HEK293 (cell line): ENCODE results near the gene WWOX.

Experiments
- CTCF ChIA-PET: fragments of 350-600 bp; formaldehyde crosslinking; extraction: SDS; loops from one replicate; lab custom pipeline; 2021; ENCODE audit warnings: antibody characterized with exemption; lab: Yijun Ruan, JAX
- POLR2A ChIA-PET: fragments of 300-600 bp; formaldehyde crosslinking; extraction: SDS; loops from one replicate; lab custom pipeline; 2020; ENCODE audit warnings: antibody characterized with exemption, inconsistent platforms; lab: Yijun Ruan, JAX
- H3K27ac ChIP-seq: fragments of 200-500 bp; sonication (Bioruptor generic); 2 replicates; pipeline ENCODE4 v1.5.1; 2014; ENCODE audit warnings: low read depth, low read length, control low read depth, inconsistent platforms; ENCODE audit errors: extremely low read depth
- H3K36me3 ChIP-seq, 2 experiments: fragments of 200-500 bp in 1 of 2; sonication (Bioruptor generic) in 1 of 2; 1 replicate in 1 of 2; 2 replicates in 1 of 2; pipeline ENCODE4 v1.5.1; 2014 to 2017; ENCODE audit warnings: inconsistent platforms in 2 of 2, low read length in 2 of 2; ENCODE audit not compliant: control insufficient read depth in 2 of 2, insufficient read depth in 1 of 2
- H3K4me1 ChIP-seq: fragments of 200-500 bp; sonication (Bioruptor generic); 2 replicates; pipeline ENCODE4 v1.5.1; 2014; ENCODE audit warnings: mild to moderate bottlenecking, low read length, inconsistent platforms; ENCODE audit not compliant: control insufficient read depth, insufficient read depth
- H3K4me3 ChIP-seq: 2 replicates; pipeline ENCODE4 v1.5.1; 2011; ENCODE audit warnings: low read depth, mild to moderate bottlenecking, control low read depth, low read length, moderate library complexity
- H3K9me3 ChIP-seq: fragments of 200-500 bp; sonication (Bioruptor generic); 2 replicates; pipeline ENCODE4 v1.5.1; 2014; ENCODE audit warnings: low read depth, low read length, inconsistent platforms; ENCODE audit not compliant: control insufficient read depth, insufficient read depth
- MEIS1 ChIP-seq: sonication (generic); formaldehyde crosslinking; IDR thresholded peaks from 2 replicates; pipeline ENCODE4 v1.8.1; 2022; ENCODE audit warnings: missing genetic modification reagents, mild to moderate bottlenecking, borderline replicate concordance
- ZBTB48 ChIP-seq: fragments of 450-650 bp; formaldehyde crosslinking; IDR thresholded peaks from 2 replicates; pipeline ENCODE4 v1.5.1; 2016; ENCODE audit warnings: missing biosample characterization, missing genetic modification characterization
- ZFP37 ChIP-seq: fragments of 450-650 bp; formaldehyde crosslinking; IDR thresholded peaks from 2 replicates; pipeline ENCODE4 v1.5.1; 2016; ENCODE audit warnings: missing biosample characterization, missing genetic modification characterization
- ZNF112 ChIP-seq: fragments of 450-650 bp; formaldehyde crosslinking; IDR thresholded peaks from 2 replicates; pipeline ENCODE4 v1.5.0; 2017; ENCODE audit warnings: missing biosample characterization, missing genetic modification characterization
- ZNF223 ChIP-seq: fragments of 450-650 bp; formaldehyde crosslinking; IDR thresholded peaks from 2 replicates; pipeline ENCODE4 v1.5.1; 2016; ENCODE audit warnings: missing biosample characterization, missing genetic modification characterization
- ZNF37A ChIP-seq: fragments of 450-650 bp; IDR thresholded peaks from 2 replicates; pipeline ENCODE4 v1.5.1; 2018; ENCODE audit warnings: missing biosample characterization, missing genetic modification characterization
- ZNF416 ChIP-seq: fragments of 450-650 bp; formaldehyde crosslinking; IDR thresholded peaks from 2 replicates; pipeline ENCODE4 v1.5.1; 2016; ENCODE audit warnings: missing biosample characterization, missing genetic modification characterization
- ZNF571 ChIP-seq: fragments of 450-650 bp; formaldehyde crosslinking; IDR thresholded peaks from 2 replicates; pipeline ENCODE4 v1.5.0; 2017; ENCODE audit warnings: missing biosample characterization, missing genetic modification characterization
- ZNF785 ChIP-seq: fragments of 450-650 bp; formaldehyde crosslinking; IDR thresholded peaks from 2 replicates; pipeline ENCODE4 v1.5.1; 2016; ENCODE audit warnings: missing biosample characterization, missing genetic modification characterization
- ZNF791 ChIP-seq: fragments of 450-650 bp; formaldehyde crosslinking; IDR thresholded peaks from 2 replicates; pipeline ENCODE4 v1.5.1; 2016; ENCODE audit warnings: missing biosample characterization, missing genetic modification characterization
- ZXDB ChIP-seq: fragments of 450-650 bp; formaldehyde crosslinking; IDR thresholded peaks from 2 replicates; pipeline ENCODE4 v1.5.1; 2016; ENCODE audit warnings: missing biosample characterization, missing genetic modification characterization
- TF ChIP-seq, protein P1 (sequence below): fragments of 450-650 bp; formaldehyde crosslinking; IDR thresholded peaks from 2 replicates; pipeline ENCODE4 v1.5.0; 2017; ENCODE audit warnings: missing biosample characterization, missing genetic modification characterization, borderline replicate concordance
- TF ChIP-seq, protein P2 (sequence below): fragments of 450-650 bp; formaldehyde crosslinking; optimal IDR thresholded peaks from 2 replicates; pipeline ENCODE3; 2016; ENCODE audit warnings: missing biosample characterization, mild to moderate bottlenecking, missing genetic modification characterization
- TF ChIP-seq, protein P3 (sequence below): IDR thresholded peaks from 2 replicates; pipeline ENCODE4 v1.6.1; 2011; ENCODE audit warnings: mild to moderate bottlenecking, low read depth, low read length, borderline replicate concordance
- TF ChIP-seq, protein P4 (sequence below): fragments of 450-650 bp; formaldehyde crosslinking; IDR thresholded peaks from 2 replicates; pipeline ENCODE4 v1.5.1; 2016; ENCODE audit warnings: missing biosample characterization, missing genetic modification characterization
- TF ChIP-seq, protein P5 (sequence below): fragments of 450-650 bp; formaldehyde crosslinking; IDR thresholded peaks from 2 replicates; pipeline ENCODE4 v1.5.1; 2016; ENCODE audit warnings: missing biosample characterization, missing genetic modification characterization, borderline replicate concordance
- TF ChIP-seq, protein P6 (sequence below): fragments of 450-650 bp; formaldehyde crosslinking; IDR thresholded peaks from 2 replicates; pipeline ENCODE4 v1.5.1; 2016; ENCODE audit warnings: missing biosample characterization, missing genetic modification characterization

The WWOX gene

DNA sequence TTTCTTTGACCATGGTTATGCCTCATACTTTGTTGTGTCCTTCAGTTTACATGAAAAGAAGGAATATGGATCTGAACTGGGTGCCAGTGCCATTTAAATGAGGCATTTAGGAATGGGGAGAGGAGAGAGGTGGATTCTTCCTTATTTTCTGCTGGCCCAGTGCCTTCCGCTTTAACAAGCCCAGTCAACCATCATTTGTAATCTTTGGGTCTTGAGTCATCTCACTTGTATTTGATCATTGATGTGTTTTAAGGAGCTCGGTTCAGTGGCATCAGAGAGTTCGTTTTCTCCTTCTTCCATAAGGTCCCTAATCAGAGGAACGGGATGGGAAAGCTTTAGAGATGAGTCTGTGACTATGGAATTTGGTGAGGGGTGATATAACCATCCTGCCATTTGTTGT is 334.9 kb downstream of the WWOX start:
- H3K36me3 ChIP-seq: peaks cover 0 to 4% of the 10 kb centered on the region in 2 experiments; a peak in 1 of 3 replicates
- TF ChIP-seq, protein P1, sequence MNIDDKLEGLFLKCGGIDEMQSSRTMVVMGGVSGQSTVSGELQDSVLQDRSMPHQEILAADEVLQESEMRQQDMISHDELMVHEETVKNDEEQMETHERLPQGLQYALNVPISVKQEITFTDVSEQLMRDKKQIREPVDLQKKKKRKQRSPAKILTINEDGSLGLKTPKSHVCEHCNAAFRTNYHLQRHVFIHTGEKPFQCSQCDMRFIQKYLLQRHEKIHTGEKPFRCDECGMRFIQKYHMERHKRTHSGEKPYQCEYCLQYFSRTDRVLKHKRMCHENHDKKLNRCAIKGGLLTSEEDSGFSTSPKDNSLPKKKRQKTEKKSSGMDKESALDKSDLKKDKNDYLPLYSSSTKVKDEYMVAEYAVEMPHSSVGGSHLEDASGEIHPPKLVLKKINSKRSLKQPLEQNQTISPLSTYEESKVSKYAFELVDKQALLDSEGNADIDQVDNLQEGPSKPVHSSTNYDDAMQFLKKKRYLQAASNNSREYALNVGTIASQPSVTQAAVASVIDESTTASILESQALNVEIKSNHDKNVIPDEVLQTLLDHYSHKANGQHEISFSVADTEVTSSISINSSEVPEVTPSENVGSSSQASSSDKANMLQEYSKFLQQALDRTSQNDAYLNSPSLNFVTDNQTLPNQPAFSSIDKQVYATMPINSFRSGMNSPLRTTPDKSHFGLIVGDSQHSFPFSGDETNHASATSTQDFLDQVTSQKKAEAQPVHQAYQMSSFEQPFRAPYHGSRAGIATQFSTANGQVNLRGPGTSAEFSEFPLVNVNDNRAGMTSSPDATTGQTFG: no peak
- TF ChIP-seq ZNF112 (tag by site-specific recombination) (no peak), ZNF571 (tag by site-specific recombination) (no peak), ZNF785 (tag by site-specific recombination) (no peak), MEIS1 (CRISPR knock-in tag) (no peak), ZBTB48 (tag by site-specific recombination) (no peak), ZNF223 (tag by site-specific recombination) (no peak), ZNF791 (tag by site-specific recombination) (no peak), ZXDB (tag by site-specific recombination) (no peak), ZNF416 (tag by site-specific recombination) (no peak), ZFP37 (tag by site-specific recombination) (no peak), ZNF37A (tag by site-specific recombination) (no peak)
- TF ChIP-seq, protein P2, sequence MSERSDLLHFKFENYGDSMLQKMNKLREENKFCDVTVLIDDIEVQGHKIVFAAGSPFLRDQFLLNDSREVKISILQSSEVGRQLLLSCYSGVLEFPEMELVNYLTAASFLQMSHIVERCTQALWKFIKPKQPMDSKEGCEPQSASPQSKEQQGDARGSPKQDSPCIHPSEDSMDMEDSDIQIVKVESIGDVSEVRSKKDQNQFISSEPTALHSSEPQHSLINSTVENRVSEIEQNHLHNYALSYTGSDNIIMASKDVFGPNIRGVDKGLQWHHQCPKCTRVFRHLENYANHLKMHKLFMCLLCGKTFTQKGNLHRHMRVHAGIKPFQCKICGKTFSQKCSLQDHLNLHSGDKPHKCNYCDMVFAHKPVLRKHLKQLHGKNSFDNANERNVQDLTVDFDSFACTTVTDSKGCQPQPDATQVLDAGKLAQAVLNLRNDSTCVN (tag by site-specific recombination): no peak
- TF ChIP-seq, protein P3, sequence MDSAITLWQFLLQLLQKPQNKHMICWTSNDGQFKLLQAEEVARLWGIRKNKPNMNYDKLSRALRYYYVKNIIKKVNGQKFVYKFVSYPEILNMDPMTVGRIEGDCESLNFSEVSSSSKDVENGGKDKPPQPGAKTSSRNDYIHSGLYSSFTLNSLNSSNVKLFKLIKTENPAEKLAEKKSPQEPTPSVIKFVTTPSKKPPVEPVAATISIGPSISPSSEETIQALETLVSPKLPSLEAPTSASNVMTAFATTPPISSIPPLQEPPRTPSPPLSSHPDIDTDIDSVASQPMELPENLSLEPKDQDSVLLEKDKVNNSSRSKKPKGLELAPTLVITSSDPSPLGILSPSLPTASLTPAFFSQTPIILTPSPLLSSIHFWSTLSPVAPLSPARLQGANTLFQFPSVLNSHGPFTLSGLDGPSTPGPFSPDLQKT: no peak
- TF ChIP-seq, protein P4, sequence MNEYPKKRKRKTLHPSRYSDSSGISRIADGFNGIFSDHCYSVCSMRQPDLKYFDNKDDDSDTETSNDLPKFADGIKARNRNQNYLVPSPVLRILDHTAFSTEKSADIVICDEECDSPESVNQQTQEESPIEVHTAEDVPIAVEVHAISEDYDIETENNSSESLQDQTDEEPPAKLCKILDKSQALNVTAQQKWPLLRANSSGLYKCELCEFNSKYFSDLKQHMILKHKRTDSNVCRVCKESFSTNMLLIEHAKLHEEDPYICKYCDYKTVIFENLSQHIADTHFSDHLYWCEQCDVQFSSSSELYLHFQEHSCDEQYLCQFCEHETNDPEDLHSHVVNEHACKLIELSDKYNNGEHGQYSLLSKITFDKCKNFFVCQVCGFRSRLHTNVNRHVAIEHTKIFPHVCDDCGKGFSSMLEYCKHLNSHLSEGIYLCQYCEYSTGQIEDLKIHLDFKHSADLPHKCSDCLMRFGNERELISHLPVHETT (tag by site-specific recombination): no peak
- TF ChIP-seq, protein P5, sequence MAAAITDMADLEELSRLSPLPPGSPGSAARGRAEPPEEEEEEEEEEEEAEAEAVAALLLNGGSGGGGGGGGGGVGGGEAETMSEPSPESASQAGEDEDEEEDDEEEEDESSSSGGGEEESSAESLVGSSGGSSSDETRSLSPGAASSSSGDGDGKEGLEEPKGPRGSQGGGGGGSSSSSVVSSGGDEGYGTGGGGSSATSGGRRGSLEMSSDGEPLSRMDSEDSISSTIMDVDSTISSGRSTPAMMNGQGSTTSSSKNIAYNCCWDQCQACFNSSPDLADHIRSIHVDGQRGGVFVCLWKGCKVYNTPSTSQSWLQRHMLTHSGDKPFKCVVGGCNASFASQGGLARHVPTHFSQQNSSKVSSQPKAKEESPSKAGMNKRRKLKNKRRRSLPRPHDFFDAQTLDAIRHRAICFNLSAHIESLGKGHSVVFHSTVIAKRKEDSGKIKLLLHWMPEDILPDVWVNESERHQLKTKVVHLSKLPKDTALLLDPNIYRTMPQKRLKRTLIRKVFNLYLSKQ: no peak
- TF ChIP-seq, protein P6, sequence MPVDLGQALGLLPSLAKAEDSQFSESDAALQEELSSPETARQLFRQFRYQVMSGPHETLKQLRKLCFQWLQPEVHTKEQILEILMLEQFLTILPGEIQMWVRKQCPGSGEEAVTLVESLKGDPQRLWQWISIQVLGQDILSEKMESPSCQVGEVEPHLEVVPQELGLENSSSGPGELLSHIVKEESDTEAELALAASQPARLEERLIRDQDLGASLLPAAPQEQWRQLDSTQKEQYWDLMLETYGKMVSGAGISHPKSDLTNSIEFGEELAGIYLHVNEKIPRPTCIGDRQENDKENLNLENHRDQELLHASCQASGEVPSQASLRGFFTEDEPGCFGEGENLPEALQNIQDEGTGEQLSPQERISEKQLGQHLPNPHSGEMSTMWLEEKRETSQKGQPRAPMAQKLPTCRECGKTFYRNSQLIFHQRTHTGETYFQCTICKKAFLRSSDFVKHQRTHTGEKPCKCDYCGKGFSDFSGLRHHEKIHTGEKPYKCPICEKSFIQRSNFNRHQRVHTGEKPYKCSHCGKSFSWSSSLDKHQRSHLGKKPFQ (tag by site-specific recombination): no peak
- CTCF ChIA-PET: no interaction called here
- POLR2A ChIA-PET: no interaction called here
- H3K9me3 ChIP-seq: no peaks in the 10 kb centered on the region
- H3K4me1 ChIP-seq: no peaks in the 10 kb centered on the region
- no peak overlapping the region for H3K27ac ChIP-seq
- no peak overlapping the region for H3K4me3 ChIP-seq
